ENCODE data around the gene UAP1L1. TPM values are rescaled to one million over a fixed set of nuclear protein-coding genes. Genes with fewer than 3 reads are reported as not detected.

The UAP1L1 gene
- total and polyA plus RNA-seq, 2 experiments from 2014 or later, result 2.5 to 8.1 TPM

DNA sequence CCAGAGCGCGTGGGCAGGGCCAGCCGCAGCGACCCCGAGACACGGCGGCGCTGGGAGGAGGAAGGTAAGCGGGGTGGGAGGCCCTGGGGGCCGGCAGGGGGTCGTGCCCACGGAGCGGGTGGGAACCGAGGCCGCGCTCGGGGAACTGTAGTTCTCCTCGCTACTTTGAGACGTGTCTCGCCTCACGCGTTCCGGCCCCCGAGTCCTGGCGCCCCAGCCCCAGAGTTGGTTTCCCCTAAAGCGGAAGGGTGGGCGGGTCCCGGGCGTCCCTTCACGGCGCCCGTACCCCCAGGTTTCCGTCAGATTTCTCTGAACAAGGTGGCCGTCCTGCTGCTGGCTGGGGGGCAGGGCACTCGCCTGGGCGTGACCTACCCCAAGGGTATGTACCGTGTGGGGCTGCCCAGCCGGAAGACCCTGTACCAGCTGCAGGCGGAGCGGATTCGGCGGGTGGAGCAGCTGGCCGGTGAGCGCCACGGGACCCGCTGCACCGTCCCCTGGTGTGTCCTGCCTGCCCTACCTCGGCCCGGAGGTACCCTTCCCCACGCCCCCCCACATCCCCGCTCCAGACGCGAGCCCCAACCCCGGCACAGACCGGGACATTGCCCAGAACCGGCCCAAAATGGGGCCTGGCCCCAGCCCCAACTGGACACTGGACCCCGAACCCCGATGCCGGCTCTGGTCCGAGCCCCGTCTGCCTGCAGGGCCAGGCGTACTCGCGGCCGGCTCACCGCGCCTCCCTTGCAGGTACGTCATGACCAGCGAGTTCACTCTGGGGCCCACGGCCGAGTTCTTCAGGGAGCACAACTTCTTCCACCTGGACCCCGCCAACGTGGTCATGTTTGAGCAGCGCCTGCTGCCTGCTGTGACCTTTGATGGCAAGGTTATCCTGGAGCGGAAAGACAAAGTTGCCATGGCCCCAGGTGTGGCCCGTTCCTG, 709 bp downstream of the UAP1L1 start:
- peak; percentile 11 for ATAC-seq
- Histone ChIP-seq H3K27ac (ENCODE audit: low read depth) (no peak overlapping the region), H3K9me2 (ENCODE audit: insufficient read depth) (no peaks in the 10 kb centered on the region), H3K36me3 (ENCODE audit: insufficient read depth) (no peaks in the 10 kb centered on the region), H4K20me1 (replicated peaks; ENCODE audit: insufficient read depth) (0 out of 2 replicates have a peak, but pooled peaks cover 6% of the 10 kb centered on the region), H3K79me2 (replicated peaks; ENCODE audit: insufficient read depth) (no peaks in the 10 kb centered on the region), H3K27me3 (ENCODE audit: insufficient read depth) (peaks cover 40% of the 10 kb centered on the region), H2AFZ (no peak overlapping the region; the same call in 1 of the 2 replicates), H3K4me2 (peak overlapping the region; percentile 88), H3K4me3 (peak overlapping the region; percentile 64), H3F3A (replicated peaks; ENCODE audit: low read depth) (peaks cover 27% of the 10 kb centered on the region), H3K4me1 (ENCODE audit: insufficient read depth) (peaks cover 24% of the 10 kb centered on the region)
- no peaks in the 10 kb centered on the region for H3K9me3 Mint-ChIP-seq
- peaks cover 48% of the 10 kb centered on the region for H3K27me3 Mint-ChIP-seq (ENCODE audit: insufficient read depth, low read depth, poor library complexity)
- no peak overlapping the region for H3K27ac Mint-ChIP-seq
- peak overlapping the region; percentile 70 for H3K4me3 Mint-ChIP-seq
- DNase-seq (ENCODE audit: low spot score), result no peak
- TF ChIP-seq CREB1 (CRISPR knock-in tag; IDR thresholded peaks at IDR 0.05; ENCODE audit: low read depth) (no peak), EZH2 (IDR thresholded peaks at IDR 0.05; ENCODE audit: low read depth, unreplicated experiment) (no peak), STAT1 (IDR thresholded peaks at IDR 0.05; ENCODE audit: unreplicated experiment) (no peak), ZNF114 (CRISPR knock-in tag; IDR thresholded peaks at IDR 0.05) (no peak), POLR2AphosphoS5 (IDR thresholded peaks at IDR 0.05; ENCODE audit: low read depth) (no peak), EZH2phosphoT487 (IDR thresholded peaks at IDR 0.05; ENCODE audit: unreplicated experiment) (no peak), NANOG (IDR thresholded peaks at IDR 0.05; ENCODE audit: borderline replicate concordance) (no peak), JUNB (IDR thresholded peaks at IDR 0.05; ENCODE audit: unreplicated experiment) (no peak), ZNF331 (CRISPR knock-in tag; IDR thresholded peaks at IDR 0.05; ENCODE audit: low read depth) (no peak)
- TF ChIP-seq, protein P1, sequence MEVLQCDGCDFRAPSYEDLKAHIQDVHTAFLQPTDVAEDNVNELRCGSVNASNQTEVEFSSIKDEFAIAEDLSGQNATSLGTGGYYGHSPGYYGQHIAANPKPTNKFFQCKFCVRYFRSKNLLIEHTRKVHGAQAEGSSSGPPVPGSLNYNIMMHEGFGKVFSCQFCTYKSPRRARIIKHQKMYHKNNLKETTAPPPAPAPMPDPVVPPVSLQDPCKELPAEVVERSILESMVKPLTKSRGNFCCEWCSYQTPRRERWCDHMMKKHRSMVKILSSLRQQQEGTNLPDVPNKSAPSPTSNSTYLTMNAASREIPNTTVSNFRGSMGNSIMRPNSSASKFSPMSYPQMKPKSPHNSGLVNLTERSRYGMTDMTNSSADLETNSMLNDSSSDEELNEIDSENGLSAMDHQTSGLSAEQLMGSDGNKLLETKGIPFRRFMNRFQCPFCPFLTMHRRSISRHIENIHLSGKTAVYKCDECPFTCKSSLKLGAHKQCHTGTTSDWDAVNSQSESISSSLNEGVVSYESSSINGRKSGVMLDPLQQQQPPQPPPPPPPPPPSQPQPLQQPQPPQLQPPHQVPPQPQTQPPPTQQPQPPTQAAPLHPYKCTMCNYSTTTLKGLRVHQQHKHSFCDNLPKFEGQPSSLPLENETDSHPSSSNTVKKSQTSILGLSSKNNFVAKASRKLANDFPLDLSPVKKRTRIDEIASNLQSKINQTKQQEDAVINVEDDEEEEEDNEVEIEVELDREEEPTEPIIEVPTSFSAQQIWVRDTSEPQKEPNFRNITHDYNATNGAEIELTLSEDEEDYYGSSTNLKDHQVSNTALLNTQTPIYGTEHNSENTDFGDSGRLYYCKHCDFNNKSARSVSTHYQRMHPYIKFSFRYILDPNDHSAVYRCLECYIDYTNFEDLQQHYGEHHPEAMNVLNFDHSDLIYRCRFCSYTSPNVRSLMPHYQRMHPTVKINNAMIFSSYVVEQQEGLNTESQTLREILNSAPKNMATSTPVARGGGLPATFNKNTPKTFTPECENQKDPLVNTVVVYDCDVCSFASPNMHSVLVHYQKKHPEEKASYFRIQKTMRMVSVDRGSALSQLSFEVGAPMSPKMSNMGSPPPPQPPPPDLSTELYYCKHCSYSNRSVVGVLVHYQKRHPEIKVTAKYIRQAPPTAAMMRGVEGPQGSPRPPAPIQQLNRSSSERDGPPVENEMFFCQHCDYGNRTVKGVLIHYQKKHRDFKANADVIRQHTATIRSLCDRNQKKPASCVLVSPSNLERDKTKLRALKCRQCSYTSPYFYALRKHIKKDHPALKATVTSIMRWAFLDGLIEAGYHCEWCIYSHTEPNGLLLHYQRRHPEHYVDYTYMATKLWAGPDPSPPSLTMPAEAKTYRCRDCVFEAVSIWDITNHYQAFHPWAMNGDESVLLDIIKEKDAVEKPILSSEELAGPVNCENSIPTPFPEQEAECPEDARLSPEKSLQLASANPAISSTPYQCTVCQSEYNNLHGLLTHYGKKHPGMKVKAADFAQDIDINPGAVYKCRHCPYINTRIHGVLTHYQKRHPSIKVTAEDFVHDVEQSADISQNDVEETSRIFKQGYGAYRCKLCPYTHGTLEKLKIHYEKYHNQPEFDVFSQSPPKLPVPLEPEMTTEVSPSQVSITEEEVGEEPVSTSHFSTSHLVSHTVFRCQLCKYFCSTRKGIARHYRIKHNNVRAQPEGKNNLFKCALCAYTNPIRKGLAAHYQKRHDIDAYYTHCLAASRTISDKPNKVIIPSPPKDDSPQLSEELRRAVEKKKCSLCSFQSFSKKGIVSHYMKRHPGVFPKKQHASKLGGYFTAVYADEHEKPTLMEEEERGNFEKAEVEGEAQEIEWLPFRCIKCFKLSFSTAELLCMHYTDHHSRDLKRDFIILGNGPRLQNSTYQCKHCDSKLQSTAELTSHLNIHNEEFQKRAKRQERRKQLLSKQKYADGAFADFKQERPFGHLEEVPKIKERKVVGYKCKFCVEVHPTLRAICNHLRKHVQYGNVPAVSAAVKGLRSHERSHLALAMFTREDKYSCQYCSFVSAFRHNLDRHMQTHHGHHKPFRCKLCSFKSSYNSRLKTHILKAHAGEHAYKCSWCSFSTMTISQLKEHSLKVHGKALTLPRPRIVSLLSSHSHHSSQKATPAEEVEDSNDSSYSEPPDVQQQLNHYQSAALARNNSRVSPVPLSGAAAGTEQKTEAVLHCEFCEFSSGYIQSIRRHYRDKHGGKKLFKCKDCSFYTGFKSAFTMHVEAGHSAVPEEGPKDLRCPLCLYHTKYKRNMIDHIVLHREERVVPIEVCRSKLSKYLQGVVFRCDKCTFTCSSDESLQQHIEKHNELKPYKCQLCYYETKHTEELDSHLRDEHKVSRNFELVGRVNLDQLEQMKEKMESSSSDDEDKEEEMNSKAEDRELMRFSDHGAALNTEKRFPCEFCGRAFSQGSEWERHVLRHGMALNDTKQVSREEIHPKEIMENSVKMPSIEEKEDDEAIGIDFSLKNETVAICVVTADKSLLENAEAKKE (CRISPR knock-in tag; IDR thresholded peaks at IDR 0.05), result no peak
- TF ChIP-seq, protein P2, sequence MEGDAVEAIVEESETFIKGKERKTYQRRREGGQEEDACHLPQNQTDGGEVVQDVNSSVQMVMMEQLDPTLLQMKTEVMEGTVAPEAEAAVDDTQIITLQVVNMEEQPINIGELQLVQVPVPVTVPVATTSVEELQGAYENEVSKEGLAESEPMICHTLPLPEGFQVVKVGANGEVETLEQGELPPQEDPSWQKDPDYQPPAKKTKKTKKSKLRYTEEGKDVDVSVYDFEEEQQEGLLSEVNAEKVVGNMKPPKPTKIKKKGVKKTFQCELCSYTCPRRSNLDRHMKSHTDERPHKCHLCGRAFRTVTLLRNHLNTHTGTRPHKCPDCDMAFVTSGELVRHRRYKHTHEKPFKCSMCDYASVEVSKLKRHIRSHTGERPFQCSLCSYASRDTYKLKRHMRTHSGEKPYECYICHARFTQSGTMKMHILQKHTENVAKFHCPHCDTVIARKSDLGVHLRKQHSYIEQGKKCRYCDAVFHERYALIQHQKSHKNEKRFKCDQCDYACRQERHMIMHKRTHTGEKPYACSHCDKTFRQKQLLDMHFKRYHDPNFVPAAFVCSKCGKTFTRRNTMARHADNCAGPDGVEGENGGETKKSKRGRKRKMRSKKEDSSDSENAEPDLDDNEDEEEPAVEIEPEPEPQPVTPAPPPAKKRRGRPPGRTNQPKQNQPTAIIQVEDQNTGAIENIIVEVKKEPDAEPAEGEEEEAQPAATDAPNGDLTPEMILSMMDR (conservative IDR thresholded peaks at IDR 0.05; ENCODE audit: low read depth in 2 of 2), result no peak
- TF ChIP-seq, protein P3, sequence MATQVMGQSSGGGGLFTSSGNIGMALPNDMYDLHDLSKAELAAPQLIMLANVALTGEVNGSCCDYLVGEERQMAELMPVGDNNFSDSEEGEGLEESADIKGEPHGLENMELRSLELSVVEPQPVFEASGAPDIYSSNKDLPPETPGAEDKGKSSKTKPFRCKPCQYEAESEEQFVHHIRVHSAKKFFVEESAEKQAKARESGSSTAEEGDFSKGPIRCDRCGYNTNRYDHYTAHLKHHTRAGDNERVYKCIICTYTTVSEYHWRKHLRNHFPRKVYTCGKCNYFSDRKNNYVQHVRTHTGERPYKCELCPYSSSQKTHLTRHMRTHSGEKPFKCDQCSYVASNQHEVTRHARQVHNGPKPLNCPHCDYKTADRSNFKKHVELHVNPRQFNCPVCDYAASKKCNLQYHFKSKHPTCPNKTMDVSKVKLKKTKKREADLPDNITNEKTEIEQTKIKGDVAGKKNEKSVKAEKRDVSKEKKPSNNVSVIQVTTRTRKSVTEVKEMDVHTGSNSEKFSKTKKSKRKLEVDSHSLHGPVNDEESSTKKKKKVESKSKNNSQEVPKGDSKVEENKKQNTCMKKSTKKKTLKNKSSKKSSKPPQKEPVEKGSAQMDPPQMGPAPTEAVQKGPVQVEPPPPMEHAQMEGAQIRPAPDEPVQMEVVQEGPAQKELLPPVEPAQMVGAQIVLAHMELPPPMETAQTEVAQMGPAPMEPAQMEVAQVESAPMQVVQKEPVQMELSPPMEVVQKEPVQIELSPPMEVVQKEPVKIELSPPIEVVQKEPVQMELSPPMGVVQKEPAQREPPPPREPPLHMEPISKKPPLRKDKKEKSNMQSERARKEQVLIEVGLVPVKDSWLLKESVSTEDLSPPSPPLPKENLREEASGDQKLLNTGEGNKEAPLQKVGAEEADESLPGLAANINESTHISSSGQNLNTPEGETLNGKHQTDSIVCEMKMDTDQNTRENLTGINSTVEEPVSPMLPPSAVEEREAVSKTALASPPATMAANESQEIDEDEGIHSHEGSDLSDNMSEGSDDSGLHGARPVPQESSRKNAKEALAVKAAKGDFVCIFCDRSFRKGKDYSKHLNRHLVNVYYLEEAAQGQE (IDR thresholded peaks at IDR 0.05; ENCODE audit: unreplicated experiment), result no peak
- TF ChIP-seq, protein P4, sequence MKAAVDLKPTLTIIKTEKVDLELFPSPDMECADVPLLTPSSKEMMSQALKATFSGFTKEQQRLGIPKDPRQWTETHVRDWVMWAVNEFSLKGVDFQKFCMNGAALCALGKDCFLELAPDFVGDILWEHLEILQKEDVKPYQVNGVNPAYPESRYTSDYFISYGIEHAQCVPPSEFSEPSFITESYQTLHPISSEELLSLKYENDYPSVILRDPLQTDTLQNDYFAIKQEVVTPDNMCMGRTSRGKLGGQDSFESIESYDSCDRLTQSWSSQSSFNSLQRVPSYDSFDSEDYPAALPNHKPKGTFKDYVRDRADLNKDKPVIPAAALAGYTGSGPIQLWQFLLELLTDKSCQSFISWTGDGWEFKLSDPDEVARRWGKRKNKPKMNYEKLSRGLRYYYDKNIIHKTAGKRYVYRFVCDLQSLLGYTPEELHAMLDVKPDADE (IDR thresholded peaks at IDR 0.05), result no peak
- H3K4me1 Mint-ChIP-seq, result peaks cover 13% of the 10 kb centered on the region
- no peaks in the 10 kb centered on the region for H3K36me3 Mint-ChIP-seq (ENCODE audit: low read depth)

All from GM23338 (cell line).